GM19372 (cell line): ENCODE data around the gene POLR3A.

Experiments used
- ATAC-seq: cut with Tn5 transposase; IDR thresholded peaks from one replicate; pipeline ENCODE4 v1.9.1; 2021; ENCODE audit warnings: mild to moderate bottlenecking, low read depth, moderate library complexity; ENCODE audit not compliant: unreplicated experiment

The POLR3A gene

DNA sequence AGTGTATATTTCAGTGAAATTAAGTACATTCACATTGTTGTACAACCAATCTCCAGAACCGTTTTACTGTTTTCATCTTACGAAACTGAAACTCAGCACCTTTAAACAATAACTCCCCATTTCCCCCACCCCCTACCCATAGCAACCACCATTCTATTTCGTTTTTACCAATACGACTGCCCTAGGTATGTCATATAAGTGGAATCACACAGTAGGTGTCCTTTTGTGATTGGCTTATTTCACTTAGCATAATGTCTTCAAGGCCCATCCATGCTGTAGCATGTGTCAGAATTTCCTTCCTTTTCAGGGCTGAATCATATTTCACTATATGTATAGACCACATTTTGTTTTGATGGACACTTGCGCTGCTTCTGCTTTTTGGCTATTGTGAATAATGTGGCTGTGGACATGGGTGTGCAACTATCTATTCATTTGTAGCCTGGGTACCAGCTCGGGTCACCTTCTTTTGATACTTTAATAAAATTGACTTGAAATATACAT, 68.4 kb downstream of the POLR3A start:
- ATAC-seq = no peak

DNA sequence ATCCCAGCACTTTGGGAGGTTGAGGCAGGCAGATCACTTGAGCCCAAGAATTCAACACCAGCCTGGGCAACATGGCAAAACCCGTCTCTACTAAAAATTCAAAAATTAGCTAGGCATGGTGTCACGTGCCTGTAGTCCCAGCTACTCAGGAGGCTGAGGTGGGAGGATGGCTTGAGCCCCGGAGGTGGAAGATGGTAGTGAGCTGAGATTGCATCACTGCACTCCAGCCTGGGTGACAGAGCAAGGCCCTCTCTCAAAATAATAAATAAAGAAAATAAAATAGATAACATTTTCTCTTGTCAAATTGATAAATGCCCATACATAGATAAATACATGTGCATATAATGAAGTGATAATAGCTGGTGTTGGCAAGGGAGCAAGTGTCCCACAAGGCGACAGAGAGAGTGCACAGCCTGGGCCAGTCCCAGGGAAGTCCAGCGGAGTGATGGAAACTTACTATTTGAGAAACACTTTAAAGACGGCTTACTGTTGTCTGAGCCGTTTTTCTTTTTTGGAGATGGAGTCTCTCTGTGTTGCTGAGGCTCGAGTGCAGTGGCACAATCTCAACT, 69.3 kb downstream of the POLR3A start:
- no peak for ATAC-seq

GRCh38 chr10:77959384-77959783, 69.9 kb downstream of the POLR3A start:
- no peak for ATAC-seq

- no peak for ATAC-seq
These were observed 74.2 kb downstream of the POLR3A start for GRCh38 chr10:77955136-77955535.

DNA sequence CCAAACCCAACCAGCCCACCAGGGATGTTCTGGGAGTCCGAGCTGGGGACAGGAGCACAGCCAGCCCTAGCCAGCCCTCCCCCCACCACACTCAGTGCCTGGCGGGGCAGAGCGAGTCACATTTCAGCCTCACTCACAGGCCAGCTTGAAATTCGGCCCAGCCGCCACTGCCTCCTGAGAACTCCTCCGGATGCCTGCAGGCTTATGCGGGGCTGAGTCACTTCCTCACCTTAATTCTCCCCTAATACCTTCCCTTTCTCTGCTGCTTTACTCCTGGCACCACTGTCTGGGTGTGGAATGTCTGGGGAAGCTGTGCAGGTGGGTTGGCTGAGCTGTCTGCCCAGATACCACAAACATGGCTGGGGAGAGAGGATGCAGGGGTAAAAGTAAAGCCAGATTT, 80.1 kb downstream of the POLR3A start:
- ATAC-seq = no peak

GRCh38 chr10:77946084-77946483, 83.2 kb downstream of the POLR3A start:
- ATAC-seq = no peak

- no peak for ATAC-seq
These were observed 84.8 kb downstream of the POLR3A start for GRCh38 chr10:77944519-77944918.

DNA sequence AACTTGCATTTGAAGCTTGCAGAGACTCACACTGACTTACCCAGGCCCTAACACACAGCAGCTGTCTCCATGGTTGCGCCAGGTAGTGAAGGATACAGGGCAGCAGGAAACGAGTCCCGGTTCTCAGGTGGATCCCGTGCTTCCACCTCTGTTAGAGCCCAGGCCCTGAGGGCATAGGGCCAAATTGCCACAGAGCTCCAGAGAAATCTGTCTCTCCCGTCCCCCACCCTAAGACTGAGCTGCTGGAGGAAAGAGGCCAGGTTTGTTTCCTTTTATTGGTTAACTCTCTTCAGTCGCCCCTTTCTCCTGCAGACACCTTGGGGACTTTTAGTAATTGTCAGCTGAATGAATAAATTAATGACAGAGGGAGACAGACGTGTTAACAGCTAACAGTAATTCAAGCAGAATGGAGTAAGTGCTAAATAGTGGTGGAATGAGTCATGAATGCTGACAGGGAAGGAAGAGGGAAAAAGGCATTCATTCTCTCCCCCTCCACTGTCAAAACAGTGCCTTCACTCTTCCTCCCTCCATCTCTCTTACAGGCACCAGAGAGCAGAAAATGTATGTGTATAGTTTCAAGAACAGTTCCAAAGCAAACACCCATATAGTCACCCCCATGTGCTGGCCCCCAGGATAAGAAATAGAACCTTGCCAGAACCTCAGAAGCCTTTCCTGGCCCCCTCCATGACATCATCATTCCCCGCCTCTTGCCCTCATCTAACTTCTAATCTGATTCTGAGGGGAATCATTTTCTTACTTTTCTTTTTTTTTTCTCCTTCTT, 86.0 kb downstream of the POLR3A start:
- no peak for ATAC-seq

DNA sequence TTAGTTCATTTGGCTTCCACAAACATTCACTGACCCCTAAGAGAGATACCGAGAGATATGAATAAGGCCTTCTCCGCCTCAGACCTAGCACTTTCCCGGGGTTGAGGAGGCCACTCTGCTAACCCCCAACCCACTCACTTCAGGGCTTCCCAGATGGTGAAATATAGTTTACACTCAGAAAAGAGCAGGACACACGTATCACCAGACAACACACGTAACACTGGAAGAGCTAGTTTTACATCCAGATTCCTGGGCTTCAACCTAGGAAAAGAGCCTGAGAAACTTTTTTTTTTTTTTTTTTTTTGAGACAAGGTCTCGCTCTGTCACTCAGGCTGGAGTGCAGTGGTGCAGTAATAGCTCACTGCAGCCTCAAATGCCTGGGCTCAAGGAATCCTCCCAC, 87.5 kb downstream of the POLR3A start:
- ATAC-seq = no peak

- ATAC-seq = no peak
These were observed 88.7 kb downstream of the POLR3A start for GRCh38 chr10:77940627-77941026.

DNA sequence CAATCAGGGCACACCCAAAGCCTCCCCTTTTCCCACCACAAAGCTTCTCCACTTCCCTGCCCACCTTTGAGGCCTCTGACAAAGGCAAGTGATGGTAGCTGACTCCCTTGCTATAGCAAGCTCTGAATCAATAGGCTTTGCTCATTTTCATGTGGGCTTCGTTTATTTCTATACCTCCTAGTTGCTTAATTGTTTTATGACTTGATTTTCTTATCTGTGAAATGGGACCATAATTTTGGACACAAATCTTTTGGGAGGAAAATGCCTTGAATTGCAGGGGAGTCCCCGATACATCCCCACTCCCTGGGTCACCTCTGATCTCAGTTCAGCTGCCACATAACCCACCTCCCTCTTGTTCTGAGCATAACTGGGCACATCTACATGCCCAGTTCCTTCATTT, 89.1 kb downstream of the POLR3A start:
- ATAC-seq = no peak

GRCh38 chr10:77939561-77940001, 89.7 kb downstream of the POLR3A start:
- ATAC-seq = no peak

GRCh38 chr10:77936697-77937567, 92.4 kb downstream of the POLR3A start:
- no peak for ATAC-seq

DNA sequence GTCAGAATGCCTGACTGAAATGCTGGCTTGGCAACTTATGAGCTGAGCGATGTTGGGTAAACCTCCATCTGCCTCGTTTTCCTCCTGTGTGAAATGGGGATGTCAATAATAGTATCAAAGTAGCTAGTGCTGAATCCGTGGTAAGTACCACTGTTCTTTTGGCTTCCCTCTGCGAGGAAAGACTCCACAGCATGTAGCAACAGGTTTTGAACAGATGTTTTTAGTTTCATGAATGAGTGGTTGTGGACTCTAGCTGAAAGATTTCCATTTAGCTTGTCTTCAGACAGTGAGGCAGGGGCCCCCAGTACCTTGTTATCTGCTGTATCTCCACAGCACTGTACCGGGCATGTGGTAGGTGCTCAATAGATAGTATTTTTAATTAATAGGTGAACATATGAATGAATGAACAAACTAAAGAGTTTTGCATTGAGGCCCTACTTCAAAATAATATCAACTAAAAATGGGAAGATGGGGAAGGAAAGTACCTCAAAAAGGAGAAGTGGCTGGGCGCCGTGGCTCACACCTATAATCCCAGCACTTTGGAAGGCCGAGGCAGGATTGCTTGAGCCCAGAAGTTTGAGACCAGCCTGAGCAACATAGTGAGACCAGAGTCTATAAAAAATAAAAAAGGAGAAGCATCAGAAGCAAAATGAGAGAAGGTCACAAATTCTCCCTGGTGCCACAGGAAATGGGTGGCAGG, 97.1 kb downstream of the POLR3A start:
- ATAC-seq = no peak

- ATAC-seq = no peak
These were observed 101.7 kb downstream of the POLR3A start for GRCh38 chr10:77927402-77928246.

DNA sequence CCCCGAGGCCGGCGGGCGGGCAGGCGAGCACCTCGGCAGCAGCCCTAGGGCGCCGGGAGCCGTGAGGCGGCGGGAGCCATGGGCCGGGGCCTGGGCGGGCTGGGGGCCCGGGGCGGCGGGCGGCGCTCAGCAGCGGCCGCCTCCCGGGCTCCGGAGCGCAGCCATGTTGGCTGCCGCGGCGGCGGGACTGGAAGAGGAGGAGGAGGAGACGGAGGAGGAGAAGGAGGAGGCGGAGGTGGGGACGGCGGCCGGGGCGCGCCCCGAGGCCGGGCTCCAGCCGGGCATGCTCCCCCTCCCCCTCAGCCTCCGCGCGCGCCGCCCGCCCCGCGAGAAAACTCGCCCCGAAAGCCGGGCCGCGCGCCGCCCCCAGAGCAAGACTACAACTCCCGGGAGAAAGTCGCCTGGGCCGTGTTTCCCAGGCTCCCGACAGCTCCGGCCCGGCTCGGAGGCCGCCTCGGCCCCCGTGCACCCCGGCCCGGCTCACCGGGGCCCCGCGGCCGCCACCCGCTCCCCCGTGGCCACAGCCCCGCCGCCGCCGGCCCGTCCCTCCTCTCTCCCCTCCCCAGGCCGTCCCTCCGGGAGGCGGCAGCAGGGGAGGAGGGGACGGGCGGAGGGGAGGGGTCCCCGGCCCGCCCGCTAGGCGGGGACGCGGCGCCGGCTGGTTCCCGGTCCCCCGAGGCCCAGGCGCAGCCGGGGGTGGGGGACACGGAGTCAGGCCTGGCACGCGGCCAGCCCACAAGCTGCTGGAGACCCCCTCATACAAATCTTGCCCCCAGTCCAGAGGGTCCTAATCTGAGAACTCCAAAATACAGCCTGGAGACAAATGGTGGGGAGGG, 102.5 kb downstream of the POLR3A start, which contains the start of gene DLG5:
Gene DLG5, minus strand, starts transcription at position 190 of the 836 bp plus-strand sequence. CDS start 235 bp downstream, outside the sequence.
- peak; percentile 59 for ATAC-seq

GRCh38 chr10:77925795-77926565, 103.3 kb downstream of the POLR3A start:
- peak; percentile 54 for ATAC-seq

DNA sequence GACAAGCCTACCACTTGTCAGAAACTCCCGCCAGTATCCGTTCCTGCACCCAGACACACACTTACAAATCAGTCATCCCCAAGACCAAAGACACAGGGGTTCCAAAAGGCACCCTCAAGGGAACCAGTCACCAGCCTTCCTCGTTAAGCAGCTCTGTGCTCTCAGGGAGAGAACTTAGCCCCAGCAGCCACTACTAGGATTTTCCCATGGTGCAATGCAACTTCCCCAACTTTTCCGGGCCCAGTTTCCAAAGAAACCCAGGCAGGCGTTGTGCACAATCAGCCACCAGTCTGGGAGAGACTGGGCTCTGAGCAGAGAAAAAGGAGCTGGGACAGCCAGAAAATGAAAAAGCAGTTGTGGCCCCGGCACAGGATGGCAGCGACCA, 103.9 kb downstream of the POLR3A start:
- ATAC-seq = no peak
